ENCODE results near the gene CNNM1.

CNNM1 gene

GRCh38 chr10:99329304-99329553, at the start of gene CNNM1:
CNNM1 (plus strand) TSS chr10:99329356; CDS start chr10:99329388, 32 bp downstream.
- peak; percentile 18 for DNase-seq

GRCh38 chr10:99279626-99280111, 49.5 kb upstream of the CNNM1 start:
- DNase-seq = no peak

GRCh38 chr10:99280472-99280871, 48.7 kb upstream of the CNNM1 start:
- no peak for DNase-seq

- no peak for DNase-seq
These were observed 43.3 kb upstream of the CNNM1 start for GRCh38 chr10:99285881-99286280.

DNA sequence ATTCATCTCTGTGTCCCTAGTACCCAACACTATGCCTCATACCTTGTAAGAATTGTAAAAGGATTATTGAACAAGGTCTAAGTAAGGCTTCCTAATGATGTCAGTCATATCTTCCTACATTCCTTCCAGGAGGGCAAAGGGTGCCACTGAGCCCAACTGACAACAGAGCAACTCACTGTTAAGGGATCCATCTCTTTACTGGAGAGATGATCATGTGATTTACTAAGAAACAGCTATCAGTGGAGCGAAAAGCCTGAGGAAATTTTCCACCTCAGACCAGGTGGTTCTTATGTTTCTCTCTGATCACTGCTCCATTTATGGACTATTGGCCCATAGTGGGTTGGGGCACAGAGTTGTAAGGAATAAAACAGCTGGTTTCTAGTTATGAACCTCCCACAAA, 38.9 kb upstream of the CNNM1 start:
- no peak for DNase-seq

- DNase-seq = no peak
These were observed 37.0 kb upstream of the CNNM1 start for GRCh38 chr10:99292159-99292558.

DNA sequence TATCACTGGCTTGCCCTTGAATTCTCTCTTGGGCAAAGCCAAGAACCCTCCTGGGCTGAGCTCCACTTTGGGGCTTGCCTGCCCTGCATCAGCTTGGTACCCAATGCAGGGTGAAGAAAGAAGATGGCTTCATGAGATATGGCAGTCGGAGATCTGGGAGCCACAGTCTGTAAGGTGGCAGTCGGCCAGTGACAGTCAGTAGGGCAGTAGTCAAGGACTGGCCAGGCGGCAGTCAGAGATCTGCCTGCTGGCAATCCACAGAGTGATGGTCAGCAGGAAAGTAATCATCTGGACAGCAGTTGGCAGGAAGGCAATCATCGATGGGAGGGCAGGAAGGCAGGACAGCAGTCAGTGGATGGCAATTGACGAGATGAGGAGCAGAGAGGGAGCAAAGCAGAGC, 32.6 kb upstream of the CNNM1 start:
- DNase-seq = no peak

DNA sequence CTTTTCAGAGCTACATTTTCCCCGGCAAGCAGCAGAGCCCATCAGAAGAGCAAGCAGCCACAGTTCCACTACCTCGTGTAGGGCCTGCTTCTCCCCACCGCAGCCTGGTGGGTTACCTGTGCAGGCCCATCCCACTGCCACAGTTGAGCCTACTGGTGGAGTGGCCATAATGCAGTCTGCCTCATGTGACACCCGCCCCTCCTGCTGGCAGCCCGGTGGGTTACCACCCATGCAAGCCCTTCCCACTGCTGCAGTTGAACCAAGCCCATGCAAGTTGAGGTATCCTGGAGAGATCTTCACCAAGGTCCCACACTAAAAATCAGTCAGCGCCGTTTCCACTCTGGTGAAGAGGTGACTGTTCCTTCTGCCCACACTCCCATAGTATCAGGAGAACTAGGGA, 32.1 kb upstream of the CNNM1 start:
- no peak for DNase-seq

DNA sequence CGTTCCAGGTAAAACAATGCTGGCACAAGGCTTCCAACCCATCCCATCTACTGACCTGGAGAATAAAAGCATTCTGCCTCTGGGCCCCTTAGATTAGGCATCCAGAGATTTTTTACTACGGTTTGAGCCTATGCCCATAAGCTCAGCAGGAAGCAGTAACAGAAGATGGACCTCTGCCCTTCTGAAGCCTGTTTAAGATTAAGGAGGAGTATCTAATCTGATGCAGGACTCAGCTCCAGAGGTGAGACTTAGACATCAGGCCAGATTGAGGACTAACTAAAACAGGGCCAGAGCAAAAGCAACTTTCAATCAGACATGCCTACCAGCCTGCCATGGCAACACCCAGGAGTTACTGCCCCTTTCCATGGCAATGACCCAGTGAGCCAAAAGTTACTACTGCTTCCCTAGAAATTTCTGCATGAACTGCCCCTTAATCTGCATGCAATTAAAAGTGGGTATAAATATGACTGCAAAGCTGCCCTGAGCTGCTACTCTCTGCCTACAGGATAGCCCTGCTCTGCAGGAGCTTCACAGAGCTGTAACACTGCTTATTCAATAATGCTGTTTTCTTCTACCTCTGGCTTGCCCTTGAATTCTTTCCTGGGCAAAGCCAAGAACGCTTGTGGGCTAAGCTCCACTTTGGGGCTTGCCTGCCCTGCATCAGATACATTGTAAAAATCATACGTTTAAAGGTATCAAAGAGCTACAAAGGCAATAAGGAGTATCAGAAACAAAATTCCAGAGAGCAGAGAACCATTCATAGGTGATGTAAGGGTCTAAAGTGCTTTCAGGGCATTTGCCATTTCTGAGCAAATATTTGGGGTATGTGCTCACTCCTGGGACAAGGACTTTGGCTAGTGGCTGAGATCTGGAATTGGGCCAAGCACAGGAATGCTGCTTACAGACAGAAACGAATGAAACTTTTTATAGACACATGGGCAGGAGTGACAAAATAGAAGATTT, 25.0 kb upstream of the CNNM1 start:
- no peak for DNase-seq

DNA sequence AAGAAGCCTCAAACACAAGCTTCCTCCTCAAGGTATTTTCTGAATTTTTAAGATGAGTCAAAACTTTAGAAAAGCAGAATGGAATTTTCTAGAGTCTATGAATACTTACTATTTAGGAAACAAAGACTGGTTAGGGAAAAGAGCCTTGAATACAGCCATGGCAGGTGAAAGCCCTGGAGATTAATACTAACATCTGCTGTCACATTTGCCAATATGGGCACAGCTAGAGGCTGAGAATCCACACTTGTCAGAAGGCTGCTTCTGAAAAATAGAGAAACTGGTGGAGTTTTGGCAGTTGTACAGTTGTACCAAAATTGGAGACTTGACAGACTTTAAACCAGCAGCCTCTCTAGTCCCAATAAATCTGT, 24.3 kb upstream of the CNNM1 start:
- no peak for DNase-seq

- DNase-seq = no peak
These were observed 16.7 kb upstream of the CNNM1 start for GRCh38 chr10:99312501-99312900.

DNA sequence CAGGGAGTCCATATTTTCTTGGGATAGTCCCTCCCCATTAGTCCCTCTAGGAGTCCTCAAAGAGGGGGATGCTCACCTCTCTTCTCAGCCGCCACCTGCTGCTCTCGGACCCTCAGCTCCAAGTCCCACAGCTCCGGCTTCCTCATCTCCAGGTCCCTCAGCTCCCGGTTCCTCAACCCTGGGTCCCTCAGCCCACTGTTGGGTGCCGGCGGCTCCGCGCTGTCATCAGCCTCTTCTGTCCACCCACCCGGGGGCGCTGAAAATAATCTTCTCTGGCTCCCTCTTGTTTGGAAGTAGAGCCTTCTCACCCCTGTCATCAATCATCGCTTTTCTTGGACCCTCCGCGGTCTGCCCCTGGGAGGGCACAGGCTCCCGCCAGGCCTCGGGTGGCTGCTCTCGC, 13.3 kb upstream of the CNNM1 start:
- DNase-seq = no peak

- no peak for DNase-seq
These were observed 12.8 kb upstream of the CNNM1 start for GRCh38 chr10:99316374-99316773.

DNA sequence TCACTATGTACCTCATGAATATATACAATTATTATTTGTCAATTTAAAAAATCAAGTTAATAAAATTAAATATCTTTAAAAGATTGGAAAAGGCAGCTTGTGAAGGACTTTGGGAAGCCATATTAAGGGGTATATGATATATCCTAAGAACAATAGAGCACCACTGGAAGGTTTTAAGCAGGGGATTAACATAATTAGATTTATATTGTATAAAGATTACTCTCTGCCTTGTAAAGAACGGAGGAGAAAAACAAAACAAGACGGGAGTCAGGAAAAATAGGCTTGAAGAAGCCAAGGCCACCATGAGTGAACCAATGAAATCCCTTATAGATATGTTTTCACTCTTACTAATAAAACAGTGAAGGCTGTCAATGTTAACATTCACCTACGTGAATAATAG, 11.1 kb upstream of the CNNM1 start:
- DNase-seq = no peak

DNA sequence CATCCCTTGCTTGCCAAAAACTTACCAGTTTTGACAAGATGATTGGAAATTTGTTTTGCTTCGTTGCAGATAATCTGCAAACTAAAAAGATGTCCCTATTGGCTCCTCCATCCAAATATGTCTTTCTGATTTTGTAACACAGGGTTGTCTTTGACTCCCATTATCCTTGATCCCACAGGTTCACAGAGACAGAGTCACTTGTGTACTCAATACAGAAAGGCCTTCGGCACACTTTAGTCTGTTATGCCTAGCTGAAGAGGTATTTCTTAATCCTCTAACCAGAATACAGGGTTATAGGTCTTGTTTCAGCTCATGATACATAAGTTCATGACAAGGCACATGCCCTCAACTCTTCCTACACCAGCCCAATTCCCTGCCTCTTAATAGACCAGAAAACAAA, 10.7 kb upstream of the CNNM1 start:
- no peak for DNase-seq

- no peak for DNase-seq
These were observed 3.9 kb upstream of the CNNM1 start for GRCh38 chr10:99325281-99325680.

DNA sequence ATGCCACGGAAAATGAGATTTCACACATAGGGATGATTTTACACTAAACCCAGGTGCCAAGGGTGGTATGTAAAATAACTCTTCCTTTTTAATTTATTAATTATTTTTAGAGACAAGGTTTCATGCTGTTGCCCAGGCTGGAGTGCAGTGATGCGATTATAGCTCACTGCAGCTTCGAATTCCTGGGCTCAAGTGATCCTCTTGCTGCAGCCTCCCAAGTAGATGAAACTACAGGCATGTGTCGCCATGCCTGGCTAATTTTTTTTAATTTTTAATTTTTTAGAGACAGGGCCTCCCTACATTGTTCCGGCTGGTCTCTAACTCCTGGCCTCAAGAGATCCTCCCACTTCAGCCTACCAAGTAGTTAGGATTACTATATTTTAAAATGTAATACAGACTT, 2.3 kb upstream of the CNNM1 start:
- no peak for DNase-seq

DNA sequence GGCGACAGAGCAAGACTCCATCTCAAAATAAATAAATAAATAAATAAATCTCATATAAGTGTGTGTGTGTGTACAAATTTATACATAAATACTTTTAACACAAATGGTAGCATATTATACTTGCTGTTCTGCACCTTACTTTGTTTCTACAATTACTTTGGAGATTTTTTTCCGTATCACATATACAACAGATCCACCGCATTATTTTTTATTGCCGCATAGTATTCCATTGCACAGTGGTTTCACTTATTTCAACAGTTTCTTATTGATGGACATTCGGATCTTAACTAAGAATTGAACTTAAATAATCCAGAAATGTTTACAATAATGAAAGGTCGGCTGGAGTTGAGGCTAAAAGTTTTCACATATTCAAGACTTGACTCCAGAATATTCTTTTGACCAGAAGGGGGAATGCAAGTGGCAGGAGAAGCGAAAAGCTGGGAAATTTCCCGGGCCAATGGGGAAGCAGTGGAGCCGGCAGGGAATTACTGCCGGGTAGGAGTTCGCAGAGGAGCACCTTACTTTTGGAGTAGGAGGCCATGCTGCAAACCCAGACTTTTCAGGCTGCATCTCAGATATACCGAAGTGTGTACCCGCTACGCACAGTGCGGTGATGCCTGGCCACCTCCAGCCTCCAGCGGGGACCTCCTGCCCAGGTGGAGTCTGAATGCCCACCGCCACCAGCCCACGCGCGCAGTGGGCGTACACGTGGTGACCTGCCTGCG, 415 bp upstream of the CNNM1 start:
- DNase-seq = no peak

DNA sequence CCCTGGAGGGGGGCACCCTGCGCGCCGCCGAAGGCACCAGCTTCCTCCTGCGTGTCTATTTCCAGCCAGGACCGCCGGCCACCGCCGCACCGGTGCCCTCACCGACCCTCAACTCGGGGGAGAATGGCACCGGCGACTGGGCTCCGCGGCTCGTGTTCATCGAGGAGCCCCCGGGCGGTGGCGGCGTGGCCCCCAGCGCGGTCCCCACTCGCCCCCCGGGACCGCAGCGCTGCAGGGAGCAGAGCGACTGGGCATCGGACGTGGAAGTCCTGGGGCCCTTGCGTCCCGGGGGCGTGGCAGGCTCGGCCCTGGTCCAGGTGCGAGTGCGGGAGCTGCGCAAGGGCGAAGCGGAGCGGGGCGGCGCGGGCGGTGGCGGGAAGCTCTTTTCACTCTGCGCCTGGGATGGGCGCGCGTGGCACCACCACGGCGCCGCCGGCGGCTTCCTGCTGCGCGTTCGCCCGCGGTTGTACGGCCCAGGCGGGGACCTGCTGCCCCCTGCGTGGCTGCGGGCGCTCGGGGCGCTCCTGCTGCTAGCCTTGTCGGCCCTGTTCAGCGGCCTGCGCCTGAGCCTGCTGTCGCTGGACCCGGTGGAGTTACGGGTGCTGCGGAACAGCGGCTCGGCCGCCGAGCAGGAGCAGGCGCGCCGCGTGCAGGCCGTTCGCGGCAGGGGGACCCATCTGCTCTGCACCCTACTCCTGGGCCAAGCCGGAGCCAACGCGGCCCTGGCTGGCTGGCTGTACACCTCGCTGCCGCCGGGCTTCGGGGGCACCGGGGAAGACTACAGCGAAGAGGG, 594 bp downstream of the CNNM1 start:
- peak; percentile 18 for DNase-seq

DNA sequence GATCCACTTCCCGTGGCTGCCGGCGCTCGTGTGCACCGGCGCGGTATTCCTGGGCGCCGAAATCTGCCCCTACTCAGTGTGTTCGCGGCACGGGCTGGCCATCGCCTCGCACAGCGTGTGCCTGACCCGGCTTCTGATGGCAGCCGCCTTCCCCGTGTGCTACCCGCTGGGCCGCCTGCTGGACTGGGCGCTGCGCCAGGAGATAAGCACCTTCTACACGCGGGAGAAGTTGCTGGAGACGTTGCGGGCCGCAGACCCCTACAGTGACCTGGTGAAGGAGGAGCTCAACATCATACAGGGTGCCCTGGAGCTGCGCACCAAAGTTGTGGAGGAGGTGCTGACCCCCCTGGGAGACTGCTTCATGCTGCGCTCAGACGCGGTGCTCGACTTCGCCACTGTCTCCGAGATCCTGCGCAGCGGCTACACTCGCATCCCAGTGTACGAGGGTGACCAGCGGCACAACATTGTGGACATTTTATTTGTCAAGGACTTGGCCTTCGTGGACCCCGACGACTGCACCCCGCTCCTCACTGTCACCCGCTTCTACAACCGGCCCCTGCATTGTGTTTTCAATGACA, 1.3 kb downstream of the CNNM1 start:
- DNase-seq = no peak

GRCh38 chr10:99331207-99331803, 2.1 kb downstream of the CNNM1 start:
- no peak for DNase-seq

DNA sequence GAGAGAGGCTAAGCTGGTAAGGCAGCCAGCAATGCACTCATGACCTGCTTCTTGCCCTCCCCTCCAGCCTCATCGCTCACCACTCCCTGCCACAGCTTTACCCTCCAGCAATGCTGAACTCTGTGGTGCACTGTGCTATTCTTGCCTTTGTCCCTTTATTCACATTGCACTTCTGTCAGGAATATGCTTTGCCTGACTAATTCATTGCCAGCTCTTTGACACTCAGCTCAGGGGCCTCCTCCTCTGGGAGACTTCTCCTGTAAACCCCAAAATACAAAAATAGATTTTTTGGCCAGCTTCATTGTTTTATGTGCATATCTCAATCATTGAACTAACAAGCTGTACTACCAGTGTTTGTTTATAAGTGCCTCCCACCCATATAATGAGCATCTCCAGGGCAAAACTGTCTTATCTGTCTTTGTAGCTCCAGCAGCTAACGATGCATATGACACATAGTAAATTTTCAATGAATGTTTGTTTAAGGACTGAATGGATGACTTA, 8.2 kb downstream of the CNNM1 start:
- no peak for DNase-seq

DNA sequence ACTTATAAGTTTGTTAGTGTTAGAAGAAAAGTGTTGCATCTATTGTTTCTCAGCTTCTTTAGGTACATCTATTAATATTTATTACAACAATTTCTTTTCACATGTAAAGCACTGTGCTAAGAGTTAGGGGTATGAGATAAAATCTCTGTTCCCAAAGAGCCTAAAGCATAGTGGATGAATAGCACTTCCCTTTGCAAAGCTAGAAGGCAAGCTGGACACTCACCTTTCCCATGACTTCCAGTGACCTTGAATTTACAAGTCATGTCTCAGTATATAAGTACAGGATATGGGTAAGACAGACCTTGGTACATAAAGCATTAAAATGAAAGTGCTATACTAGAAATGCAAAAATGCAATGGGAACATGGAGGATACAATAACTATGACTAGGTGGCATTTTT, 8.7 kb downstream of the CNNM1 start:
- DNase-seq = no peak

Measured in activated T-cell treated with anti-CD3 and anti-CD28 coated beads, Interleukin-2, amount 50 U/mL, for 1 hour (primary cell).